ENCODE results near the gene ASIC2. TPM values are rescaled to one million over a fixed set of nuclear protein-coding genes. Genes with fewer than 3 reads are reported as not detected.

The ASIC2 gene
- total and polyA plus RNA-seq, 2 experiments from 2014 or later = 0.52 to 2.8 TPM

GRCh38 chr17:33269337-33270060, 23.6 kb downstream of the ASIC2 start:
- Mint-ChIP-seq H3K27ac (no peak overlapping the region), H3K9me3 (no peaks in the 10 kb centered on the region), H3K36me3 (ENCODE audit: low read depth) (no peaks in the 10 kb centered on the region), H3K27me3 (ENCODE audit: insufficient read depth, low read depth, poor library complexity) (no peaks in the 10 kb centered on the region), H3K4me1 (no peaks in the 10 kb centered on the region), H3K4me3 (no peak overlapping the region)
- Histone ChIP-seq H3K4me3 (no peak overlapping the region), H3K4me2 (no peak overlapping the region), H3K79me2 (replicated peaks; ENCODE audit: insufficient read depth) (no peaks in the 10 kb centered on the region), H3K27ac (ENCODE audit: low read depth) (no peak overlapping the region), H4K20me1 (replicated peaks; ENCODE audit: insufficient read depth) (no peaks in the 10 kb centered on the region; the same call in 1 of the 2 replicates), H3K4me1 (ENCODE audit: insufficient read depth) (no peaks in the 10 kb centered on the region), H3F3A (replicated peaks; ENCODE audit: low read depth) (no peaks in the 10 kb centered on the region), H3K9me2 (ENCODE audit: insufficient read depth) (no peaks in the 10 kb centered on the region), H2AFZ (no peak overlapping the region), H3K27me3 (ENCODE audit: insufficient read depth) (no peaks in the 10 kb centered on the region), H3K36me3 (ENCODE audit: insufficient read depth) (no peaks in the 10 kb centered on the region)
- no peak for ATAC-seq
- TF ChIP-seq REST (IDR thresholded peaks at IDR 0.05; ENCODE audit: unreplicated experiment) (no peak), NANOG (IDR thresholded peaks at IDR 0.05; ENCODE audit: borderline replicate concordance) (no peak), CTCF (conservative IDR thresholded peaks at IDR 0.05; ENCODE audit: low read depth in 2 of 2) (no peak), EZH2phosphoT487 (IDR thresholded peaks at IDR 0.05; ENCODE audit: unreplicated experiment) (no peak), JUNB (IDR thresholded peaks at IDR 0.05; ENCODE audit: unreplicated experiment) (no peak), ZNF462 (CRISPR knock-in tag; IDR thresholded peaks at IDR 0.05) (no peak), ZNF114 (CRISPR knock-in tag; IDR thresholded peaks at IDR 0.05) (no peak)
- TF ChIP-seq, protein P1, sequence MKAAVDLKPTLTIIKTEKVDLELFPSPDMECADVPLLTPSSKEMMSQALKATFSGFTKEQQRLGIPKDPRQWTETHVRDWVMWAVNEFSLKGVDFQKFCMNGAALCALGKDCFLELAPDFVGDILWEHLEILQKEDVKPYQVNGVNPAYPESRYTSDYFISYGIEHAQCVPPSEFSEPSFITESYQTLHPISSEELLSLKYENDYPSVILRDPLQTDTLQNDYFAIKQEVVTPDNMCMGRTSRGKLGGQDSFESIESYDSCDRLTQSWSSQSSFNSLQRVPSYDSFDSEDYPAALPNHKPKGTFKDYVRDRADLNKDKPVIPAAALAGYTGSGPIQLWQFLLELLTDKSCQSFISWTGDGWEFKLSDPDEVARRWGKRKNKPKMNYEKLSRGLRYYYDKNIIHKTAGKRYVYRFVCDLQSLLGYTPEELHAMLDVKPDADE (IDR thresholded peaks at IDR 0.05) = no peak
- DNase-seq (ENCODE audit: low spot score) = no peak
